Dermis microvascular lymphatic vessel endothelial cell (primary cell): Measurements from ENCODE around the gene C1orf115. TPM values are rescaled to one million over a fixed set of nuclear protein-coding genes. Genes with fewer than 3 reads are reported as not detected.
A peak's percentile ranks its signal among the peaks of the same experiment; 100 is the strongest.
"Not testable (repeated sequence)": the region's sequence is repeated elsewhere in the genome, so short reads cannot be mapped to it uniquely, and the experiment has no call there.

ENCODE experiments used
- DNase-seq, 2 donors: peaks; one replicate each; pipeline versions ENCODE4 v3.0.0 to v3.0.0-alpha.2; 2010; ENCODE audit warnings: low read depth in 2 of 2
- total RNA-seq: library from RNA; depleted of rRNA; stranded (reverse); fragments of >200 nt; gene quantifications from 2 replicates; pipeline ENCODE4 v1.2.1, GENCODE V29; 2014

C1orf115 gene, protein sequence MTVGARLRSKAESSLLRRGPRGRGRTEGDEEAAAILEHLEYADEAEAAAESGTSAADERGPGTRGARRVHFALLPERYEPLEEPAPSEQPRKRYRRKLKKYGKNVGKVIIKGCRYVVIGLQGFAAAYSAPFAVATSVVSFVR
- total RNA-seq = 46.6 and 62.8 TPM in 2 replicates

DNA sequence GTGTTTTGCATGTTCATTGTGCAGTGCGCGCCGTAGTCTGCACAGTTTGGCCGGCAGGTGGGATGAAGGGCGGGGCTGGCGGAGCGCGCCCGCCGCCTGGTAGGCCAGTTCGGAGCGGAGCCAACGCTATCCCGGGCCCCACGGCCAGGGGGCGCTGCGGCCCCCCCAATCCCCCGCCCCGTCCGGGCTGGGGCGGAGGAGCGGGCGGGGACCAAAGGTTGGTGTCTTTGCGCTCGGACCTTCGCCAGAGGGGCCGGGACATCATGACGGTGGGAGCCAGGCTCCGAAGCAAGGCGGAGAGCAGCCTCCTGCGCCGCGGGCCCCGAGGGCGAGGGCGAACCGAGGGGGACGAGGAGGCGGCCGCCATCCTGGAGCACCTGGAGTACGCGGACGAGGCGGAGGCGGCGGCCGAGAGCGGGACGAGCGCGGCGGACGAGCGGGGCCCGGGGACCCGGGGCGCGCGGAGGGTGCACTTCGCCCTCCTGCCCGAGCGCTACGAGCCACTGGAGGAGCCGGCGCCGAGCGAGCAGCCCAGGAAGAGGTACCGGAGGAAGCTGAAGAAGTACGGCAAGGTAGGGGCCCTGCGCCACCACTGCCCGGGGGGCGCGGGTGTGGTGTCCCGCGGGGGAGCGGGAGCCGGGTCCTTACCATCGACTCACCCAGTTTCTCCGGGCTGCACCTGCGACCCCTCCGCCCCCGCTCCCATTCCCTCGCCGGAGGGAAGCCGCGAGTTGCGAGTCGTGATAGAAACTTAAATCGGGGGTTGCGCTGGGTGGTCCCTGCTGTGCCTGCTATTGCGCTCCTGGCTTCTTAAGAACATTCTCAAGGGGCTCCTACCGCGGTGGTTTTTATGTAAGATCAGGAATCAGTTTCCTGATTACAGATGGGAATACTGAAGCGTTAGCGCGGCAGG is at the start of gene C1orf115:
TSS of gene C1orf115 (plus strand) at position 224 of the 913 bp plus-strand sequence. CDS start at position 264, 40 bp downstream.
- peak; percentile 50 to 82 for DNase-seq

DNA sequence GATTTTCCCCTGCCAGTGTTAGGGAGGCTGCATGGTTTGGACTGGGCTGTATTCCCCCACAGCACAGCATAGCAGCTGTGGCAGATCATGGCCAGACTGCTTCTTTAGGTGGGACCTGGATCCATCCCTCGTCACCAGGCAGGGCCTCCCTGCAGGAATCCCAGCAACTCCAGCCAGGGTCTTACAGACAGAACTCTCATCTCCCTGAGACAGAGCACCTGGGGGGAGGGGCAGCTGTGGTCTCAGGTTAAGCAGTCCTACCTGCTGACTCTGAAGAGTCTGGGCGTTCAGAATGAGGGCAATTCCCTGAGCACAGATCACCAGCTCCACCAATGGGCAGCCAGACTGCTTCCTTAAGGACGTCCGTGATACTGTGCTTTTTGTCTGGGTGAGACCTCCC is 47.9 kb upstream of the C1orf115 start:
- no peak for DNase-seq

DNA sequence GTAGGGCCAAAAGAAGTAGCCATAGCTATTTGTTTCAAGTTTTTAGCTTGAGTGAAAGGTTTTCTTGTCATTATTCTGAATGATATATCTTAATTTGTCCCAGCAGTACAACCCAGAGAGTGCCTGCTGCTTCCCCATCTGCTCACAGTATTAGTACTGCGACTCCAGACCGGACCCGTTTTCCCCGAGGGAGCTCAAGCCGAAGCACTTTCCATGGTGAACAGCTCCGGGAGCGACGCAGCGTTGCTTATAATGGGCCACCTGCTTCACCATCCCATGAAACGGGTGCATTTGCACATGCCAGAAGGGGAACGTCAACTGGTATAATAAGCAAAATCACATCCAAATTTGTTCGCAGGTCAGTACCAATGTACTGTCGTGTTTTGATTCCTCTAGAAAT is 37.2 kb upstream of the C1orf115 start:
- DNase-seq = no peak

DNA sequence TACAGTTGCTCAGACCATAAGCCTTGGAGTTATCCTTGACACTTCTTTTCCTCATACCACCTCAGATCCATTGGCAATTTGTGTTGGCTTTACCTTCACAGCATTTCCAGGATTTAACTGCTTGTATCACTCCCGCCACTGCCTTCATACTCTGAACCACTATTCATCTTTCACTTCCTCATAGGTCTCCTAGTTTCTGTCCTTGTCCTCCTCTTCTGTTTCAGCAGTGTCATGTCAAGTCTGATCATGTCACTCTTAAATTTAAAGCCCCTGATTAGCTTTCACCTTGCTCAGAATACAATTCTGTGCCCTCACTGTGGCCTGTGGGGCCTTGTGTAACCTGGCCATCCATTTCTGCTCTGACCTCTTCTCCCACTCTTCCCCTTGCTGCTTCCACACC is 34.7 kb upstream of the C1orf115 start:
- DNase-seq = no peak

DNA sequence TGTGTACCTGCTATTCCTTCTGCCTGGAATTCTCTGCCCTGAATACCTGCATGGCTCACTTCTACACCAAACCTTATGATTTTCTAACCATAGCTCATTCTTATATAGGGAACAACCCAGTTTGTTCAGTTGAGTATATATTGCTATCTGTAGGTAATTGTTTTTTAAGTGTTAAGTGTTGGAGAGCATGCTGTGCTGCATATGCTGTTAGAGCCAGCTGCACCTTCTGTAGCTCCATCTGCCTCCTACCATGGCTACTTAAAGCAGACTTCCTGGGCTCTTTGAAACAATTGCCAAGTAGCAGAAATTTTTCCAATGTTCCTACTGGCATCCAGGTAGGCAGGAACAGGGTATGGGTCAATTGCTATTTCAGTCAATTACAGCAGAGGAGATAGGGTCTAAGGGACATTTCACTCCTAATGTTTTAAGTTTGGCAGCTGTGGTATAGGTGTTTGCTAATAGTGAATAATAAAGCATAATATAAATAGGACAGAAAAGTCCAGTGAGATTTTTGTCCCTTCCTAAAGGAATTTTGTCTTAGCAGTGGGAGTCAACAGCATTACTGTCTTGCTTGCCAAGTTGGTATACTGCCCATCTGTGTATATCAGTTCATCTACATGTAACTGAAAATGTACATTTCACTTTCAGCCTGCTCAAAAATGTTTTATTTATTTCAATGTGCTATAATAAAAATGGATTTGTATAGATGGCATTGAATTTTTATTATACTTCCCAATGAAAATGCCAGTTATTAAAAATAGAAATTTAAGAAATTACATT is 34.0 kb upstream of the C1orf115 start:
- DNase-seq = no peak

DNA sequence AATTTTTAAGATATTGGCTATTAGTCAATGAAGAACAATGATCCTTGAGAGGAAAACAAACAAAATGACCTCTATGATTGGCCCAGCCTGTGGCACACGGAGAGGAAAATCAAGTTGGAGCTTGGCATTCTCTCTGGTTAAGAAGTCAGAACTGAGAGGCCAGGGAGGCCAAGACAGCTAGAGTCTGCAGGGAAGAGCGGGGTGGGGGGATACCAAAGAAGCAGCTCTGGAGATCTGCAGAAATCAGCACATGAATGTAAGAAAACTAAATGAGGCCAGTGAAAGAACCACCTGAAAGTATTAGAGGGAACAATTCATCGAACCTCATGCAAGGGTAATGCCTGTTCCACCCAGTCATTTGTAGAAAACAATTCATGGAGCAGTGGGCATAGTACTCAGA is 23.8 kb upstream of the C1orf115 start:
- DNase-seq = no peak

DNA sequence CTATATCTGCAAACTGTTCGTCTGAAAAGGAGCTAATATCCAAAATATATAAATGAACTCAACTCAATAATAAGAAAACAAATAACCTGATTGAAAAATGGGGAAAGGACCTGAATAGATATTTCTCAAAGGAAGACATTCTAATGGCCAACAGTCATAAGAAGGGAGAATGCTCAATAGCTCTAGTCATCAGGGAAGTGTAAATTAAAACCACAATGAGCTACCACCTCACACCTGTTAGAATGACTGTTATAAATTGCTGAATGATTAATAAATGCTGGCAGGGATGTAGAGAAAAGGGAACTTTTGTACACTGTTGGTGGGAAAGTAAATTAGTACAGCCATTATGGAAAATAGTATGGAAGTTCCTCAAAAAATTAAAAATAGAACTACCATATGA is 21.2 kb upstream of the C1orf115 start:
- DNase-seq = no peak

DNA sequence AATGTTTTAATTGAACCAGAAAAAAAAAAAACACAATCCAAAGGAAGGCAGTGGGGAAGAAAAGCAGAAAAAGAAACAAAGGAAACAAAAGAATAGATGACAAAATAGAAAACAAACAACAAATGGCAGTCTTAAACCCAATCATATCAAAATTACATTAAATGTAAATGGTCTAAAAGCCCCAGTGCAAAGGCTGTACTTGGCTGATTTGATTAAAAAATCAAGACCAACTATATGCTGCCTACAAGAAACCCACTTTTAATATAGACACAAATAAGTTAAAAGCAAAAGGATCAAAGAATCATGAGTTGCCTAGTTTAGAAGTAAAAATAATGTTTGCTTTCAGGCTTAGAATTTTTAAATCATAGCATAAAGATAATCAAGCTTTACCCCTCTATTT is 19.8 kb upstream of the C1orf115 start:
- DNase-seq = no peak

DNA sequence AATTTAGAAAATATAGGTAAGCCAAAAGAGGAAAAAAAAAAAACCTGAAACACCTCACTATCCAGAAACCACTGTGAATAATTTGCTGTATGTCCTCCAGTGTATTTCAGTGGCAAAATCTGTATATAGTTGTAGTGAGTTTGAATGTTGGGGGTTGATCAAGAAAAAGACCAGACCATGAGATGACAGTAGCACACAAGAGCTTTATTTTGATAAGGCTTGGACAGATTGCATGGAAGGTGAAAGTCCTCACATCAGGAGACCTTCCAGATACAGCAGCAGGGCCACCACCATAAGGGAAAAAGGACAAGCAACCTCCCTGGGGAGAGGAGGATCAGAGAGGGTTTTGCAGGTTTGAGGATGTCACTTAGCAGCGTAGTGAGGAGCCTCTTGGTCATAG is 16.2 kb upstream of the C1orf115 start:
- DNase-seq = no peak

DNA sequence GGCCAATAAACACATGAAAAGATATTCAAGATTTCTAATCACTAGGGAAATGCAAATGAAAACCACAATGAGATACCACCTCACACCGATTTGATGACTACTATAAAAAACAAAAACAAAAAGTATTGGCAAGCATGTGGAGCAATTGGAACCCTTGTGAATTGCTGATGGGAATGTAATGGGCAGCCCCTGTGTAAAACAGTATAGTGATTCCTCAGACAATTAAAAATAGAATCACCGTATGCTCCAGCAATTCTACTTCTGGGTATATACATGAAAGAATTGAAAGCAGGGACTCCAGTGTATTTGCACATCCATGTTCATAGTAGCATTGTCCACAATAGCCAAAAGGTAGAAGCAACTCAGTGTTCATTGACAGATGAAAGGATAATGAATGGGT is 12.9 kb upstream of the C1orf115 start:
- no peak for DNase-seq

DNA sequence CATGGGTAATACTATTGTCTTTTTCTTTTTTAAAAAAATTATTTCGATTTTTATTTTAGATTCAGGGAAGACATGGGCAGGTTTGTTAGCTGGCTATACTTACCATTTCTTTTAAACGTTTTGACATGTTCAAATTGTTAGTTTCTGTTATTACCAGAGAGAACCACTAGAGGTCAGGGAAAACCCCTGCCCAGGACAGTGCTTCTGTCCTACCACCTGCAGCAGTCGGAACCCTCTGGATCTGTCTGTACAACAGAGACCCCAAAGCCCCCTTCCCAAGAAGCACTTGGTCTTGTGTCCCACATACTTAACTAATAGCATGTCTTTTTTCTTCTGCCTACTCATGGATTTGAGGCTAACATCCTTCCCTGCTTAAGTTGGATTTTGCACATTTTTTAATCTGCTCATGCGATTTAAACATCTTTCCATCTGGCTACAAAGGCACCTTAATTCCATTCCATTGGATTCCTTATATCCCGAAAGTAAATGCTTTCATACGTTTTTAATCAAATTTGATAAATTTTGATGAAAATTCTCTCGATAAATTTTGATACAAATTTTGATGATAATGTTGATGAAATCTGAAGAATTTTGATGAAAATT is 10.0 kb upstream of the C1orf115 start:
- DNase-seq = peak; percentile 54 to 67

DNA sequence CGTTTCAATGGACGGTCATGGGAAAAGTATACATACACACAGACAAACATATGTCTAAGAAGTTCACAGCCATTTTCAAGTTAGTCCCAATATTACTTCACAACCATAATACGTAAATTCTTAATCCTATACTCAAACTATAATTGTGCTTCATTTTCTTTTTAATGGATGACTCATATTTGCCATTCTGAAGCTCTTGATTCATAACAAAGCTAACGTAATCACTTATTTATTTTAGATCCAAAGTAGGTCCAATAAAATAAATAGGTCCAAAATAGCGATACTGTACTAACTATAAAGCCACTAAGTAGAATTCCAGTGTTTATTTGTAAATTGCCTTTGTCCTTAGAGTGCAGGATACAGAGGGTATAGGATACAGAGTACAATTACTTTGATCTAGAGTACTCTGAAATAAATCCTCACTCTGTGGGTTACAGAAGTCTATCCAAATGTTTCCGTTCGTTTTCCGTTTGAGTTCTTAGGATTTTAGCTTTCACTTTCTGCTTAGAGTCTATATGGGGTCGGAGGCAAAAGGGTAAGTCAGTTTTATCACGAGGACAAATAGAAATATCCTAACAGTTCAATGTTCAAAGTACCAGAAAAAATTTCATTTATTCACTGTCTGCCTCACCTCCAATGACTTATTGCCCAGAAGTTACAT is 8.8 kb upstream of the C1orf115 start:
- DNase-seq = peak in 1 of 2 donors; percentile 22

DNA sequence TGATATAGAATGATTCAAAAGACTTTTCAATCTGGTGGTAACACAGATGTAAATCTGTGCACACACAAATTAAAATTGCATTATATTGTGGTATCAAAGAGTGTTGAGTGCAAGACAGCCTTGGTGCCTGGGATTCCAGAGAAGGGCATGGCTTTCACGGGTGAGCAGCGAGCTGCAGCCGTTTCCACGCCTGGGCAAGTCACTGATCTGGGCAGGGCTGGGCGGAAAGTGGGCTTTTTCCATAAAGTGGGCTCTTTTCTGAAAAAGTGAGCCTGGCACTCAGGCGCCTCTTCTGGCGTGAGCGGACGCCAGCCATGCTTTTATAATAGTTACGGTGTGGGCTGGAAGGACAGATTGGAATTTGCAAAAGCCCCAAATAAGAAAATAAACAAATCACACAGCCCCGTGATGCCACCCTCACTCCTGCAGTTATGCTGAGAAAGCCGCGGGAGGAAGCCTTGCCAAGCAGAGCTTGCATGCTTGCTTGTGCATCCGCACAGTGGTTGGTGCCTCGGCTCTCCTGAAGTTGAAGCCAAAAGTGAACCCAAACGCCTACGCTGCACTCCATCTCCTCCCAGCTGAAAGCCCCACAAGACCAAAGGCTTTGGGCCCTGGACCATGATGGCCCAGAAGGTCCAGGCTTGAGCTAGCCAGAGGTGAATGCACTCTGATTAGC is 7.1 kb upstream of the C1orf115 start:
- DNase-seq = no peak

DNA sequence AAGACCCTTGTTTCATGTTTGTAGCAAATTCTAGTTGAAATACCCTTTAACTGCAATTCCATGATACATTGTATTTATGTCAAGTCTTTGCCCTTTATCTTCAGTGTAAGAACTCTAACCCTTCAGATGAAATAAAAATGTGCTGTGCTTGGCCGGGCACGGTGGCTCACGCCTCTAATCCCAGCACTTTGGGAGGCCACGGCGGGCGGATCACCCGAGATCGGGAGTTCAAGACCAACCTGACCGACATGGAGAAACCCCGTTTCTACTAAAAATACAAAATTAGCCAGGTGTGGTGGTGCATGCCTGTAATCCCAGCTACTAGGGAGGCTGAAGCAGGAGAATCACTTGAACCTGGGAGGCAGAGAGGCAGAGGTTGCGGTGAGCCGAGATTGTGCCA is 6.4 kb upstream of the C1orf115 start:
- DNase-seq = not testable (repeated sequence)

DNA sequence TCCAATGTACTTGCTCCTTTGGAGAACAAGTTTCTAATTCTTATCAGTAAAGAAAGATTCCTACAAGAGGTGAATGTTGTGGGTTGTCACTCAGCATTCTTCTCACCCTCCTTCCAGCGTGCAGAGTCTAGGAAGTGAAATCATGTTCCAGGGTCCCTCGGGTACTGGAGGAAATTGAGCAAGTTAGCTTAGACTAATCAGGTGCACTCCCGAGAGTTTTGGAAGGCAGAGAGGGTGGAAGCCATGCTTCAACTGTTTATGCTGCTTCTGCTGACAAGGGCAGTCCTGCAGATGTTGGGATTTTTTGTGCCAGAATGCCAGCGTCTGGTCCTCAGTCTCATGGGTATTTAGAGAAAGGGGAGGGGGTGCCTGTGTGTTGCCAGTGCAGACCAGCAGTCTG is 5.3 kb upstream of the C1orf115 start:
- no peak for DNase-seq

DNA sequence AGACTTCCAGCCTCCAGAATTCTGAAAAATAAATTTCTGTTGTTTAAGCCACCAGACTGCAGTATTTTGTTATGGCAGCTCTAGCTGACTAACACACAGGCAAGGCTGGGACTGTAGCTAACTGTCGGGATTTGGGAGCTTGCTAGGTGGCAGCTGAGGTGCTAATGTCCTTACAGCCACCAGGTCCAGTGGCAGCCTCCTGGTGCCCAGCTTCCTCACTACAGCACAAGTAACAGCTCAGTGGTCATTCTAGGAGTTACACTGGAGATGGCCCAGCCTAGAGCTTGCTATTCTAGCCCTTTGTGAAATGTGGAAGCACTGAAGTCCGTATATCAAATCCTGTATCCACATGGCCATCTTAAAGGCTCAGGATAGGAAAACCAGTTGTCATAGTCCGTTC is 4.3 kb upstream of the C1orf115 start:
- DNase-seq = no peak

DNA sequence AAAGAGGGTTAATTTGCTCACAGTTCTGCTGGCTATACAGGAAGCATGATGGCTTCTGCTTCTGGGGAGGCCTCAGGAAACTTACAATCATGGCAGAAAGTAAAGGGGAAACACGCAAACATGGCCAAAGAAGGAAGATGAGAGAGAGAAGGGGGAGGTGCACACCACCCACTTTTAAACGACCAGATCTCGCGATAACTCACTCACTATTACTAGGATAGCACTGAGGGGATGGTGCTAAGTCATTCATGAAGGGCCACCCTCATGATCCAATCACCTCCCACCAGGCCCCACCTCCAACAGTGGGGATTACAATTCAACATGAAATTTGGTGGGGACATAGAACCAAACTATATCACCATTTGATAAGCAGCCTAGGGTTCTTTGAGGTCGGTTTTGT is 2.4 kb upstream of the C1orf115 start:
- DNase-seq = no peak

DNA sequence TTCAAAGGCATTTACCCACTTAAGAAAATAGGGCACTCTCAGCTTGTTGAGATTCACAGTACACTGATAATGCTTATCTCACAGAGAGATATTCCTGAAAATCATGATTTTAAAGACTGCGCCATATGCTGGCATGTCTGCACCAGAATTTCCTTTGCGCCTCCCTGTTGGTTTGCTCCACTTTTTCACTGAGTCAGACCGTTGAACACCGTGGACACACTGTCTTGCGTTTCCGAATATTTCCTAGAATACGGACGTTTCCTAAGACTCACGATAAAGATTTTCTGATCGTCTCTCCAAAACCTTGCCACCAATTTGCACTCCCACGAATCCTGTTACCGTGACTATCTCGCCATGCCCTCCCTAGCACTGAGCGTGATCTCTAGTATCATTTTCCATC is 497 bp upstream of the C1orf115 start:
- DNase-seq = no peak

DNA sequence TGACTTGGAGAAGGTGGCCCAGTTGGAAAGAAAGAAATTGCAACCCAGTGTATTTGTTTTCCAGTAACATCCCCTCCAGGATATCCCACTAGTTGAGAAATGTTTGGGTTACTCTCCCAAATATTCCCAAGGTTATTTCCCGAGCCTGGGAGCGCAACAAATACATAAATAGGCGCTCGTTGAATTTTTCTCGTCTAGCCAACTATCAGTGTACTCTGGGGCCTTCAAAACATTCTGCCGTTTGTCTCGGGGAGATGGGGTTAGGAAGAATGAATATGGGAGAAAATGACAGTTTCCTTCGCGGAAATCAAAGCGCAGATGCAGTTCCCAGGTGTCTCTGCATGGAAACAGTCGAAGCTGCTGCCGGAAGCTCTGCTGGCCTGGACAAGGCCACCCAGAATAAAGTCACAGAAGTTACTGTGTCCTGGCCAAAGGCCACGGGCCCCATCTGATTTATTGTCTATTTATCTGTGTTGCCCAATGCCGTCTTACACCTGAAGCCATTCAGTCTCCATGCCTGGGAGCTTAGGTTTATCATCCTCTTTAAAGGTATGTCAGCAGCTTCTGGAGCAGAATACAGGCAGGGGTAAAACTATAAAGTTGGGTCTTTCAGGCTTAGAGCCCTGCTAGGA is 1.0 kb downstream of the C1orf115 start:
- DNase-seq = no peak
